Testis (tissue), 2 donors: Measurements from ENCODE around the gene MYBPH.

Experiments
- POLR2A ChIP-seq: fragments of 450-650 bp; IDR thresholded peaks from one replicate; pipeline ENCODE4 v1.6.1; 2017; ENCODE audit warnings: antibody characterized with exemption, mild to moderate bottlenecking, moderate library complexity
- TF ChIP-seq, protein P1 (sequence below), 3 experiments: fragments of 450-650 bp in 2 of 3; fragments of 200-600 bp in 1 of 3; sonication (generic) in 1 of 3; IDR thresholded peaks; one replicate each; pipeline ENCODE4 v1.5.1; 2016 to 2019; ENCODE audit warnings: antibody characterized with exemption in 3 of 3, mild to moderate bottlenecking in 2 of 3, moderate library complexity in 1 of 3

DNA sequence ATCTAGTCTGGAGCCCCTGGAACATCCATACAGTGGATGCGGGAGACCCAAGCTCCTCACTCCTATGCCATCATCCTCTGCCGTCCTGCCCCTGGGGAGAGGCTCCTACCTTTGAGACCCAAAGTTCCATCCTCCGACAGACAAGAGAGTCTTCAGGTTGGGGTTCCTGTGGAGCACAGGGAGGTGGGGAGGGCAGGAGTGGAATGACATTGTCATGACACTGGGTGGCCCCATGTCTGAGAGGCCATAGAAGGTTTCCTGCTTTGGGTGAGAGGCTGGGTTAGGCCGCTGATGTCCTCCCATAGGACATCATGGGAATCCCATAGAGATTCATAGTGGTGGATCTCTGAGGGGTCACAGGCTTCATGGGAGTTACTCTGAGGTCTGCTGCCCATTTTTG, 8.8 kb upstream of the MYBPH start:
- TF ChIP-seq, protein P1, sequence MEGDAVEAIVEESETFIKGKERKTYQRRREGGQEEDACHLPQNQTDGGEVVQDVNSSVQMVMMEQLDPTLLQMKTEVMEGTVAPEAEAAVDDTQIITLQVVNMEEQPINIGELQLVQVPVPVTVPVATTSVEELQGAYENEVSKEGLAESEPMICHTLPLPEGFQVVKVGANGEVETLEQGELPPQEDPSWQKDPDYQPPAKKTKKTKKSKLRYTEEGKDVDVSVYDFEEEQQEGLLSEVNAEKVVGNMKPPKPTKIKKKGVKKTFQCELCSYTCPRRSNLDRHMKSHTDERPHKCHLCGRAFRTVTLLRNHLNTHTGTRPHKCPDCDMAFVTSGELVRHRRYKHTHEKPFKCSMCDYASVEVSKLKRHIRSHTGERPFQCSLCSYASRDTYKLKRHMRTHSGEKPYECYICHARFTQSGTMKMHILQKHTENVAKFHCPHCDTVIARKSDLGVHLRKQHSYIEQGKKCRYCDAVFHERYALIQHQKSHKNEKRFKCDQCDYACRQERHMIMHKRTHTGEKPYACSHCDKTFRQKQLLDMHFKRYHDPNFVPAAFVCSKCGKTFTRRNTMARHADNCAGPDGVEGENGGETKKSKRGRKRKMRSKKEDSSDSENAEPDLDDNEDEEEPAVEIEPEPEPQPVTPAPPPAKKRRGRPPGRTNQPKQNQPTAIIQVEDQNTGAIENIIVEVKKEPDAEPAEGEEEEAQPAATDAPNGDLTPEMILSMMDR (IDR thresholded peaks at IDR 0.05), result no peak
- no peak for TF ChIP-seq POLR2A
